GM12878 (cell line): ENCODE data around the gene ATP2C1. TPM values are rescaled to one million over a fixed set of nuclear protein-coding genes. Genes with fewer than 3 reads are reported as not detected.
A peak's percentile ranks its signal among the peaks of the same experiment; 100 is the strongest.

Experiments
- CHD2 ChIP-seq: IDR thresholded peaks from 2 replicates; pipeline ENCODE4 v1.6.1; 2011; ENCODE audit warnings: low read depth, low read length, improper control_type of control experiment, borderline replicate concordance
- EGR1 ChIP-seq, 2 experiments: IDR thresholded peaks; 1 replicate in 1 of 2; 2 replicates in 1 of 2; pipeline ENCODE4 v1.6.1; 2011 to 2012; ENCODE audit warnings: low read depth in 2 of 2, low read length in 2 of 2, borderline replicate concordance in 1 of 2, mild to moderate bottlenecking in 1 of 2, moderate library complexity in 1 of 2
- EP300 ChIP-seq, 2 experiments: fragments of 150-350 bp in 1 of 2; IDR thresholded peaks; 2 replicates each; pipeline ENCODE4 v1.6.1; 2011 to 2012; ENCODE audit warnings: low read depth in 2 of 2, low read length in 2 of 2, borderline replicate concordance in 1 of 2, improper control_type of control experiment in 1 of 2, inconsistent platforms in 1 of 2; ENCODE audit not compliant: control insufficient read depth in 1 of 2
- ETV6 ChIP-seq, 2 experiments: fragments of 450-650 bp in 1 of 2; IDR thresholded peaks in 1 of 2; conservative IDR thresholded peaks in 1 of 2; 2 replicates each; pipeline ENCODE4 v1.6.1; 2014; ENCODE audit warnings: antibody characterized with exemption in 1 of 2, borderline replicate concordance in 1 of 2, low read depth in 1 of 2, mild to moderate bottlenecking in 1 of 2, moderate library complexity in 1 of 2
- HDAC6 ChIP-seq: fragments of 200-600 bp; sonication (generic); IDR thresholded peaks from one replicate; pipeline ENCODE4 v1.8.0; 2017; ENCODE audit warnings: antibody characterized with exemption; ENCODE audit not compliant: unreplicated experiment
- JUND ChIP-seq: IDR thresholded peaks from 2 replicates; pipeline ENCODE4 v1.6.1; 2012; ENCODE audit warnings: low read depth, mild to moderate bottlenecking, low read length, improper control_type of control experiment, moderate library complexity
- MXI1 ChIP-seq: fragments of 150-350 bp; IDR thresholded peaks from 2 replicates; pipeline ENCODE4 v1.6.1; 2011; ENCODE audit warnings: low read depth, mild to moderate bottlenecking, inconsistent platforms, low read length, improper control_type of control experiment
- PML ChIP-seq: IDR thresholded peaks from 2 replicates; pipeline ENCODE4 v1.6.1; 2012; ENCODE audit warnings: low read length, inconsistent platforms
- RAD21 ChIP-seq: IDR thresholded peaks from 2 replicates; pipeline ENCODE4 v1.6.1; 2011; ENCODE audit warnings: mild to moderate bottlenecking, low read depth, low read length, moderate library complexity; ENCODE audit not compliant: insufficient read depth
- RELA ChIP-seq: fragments of 450-650 bp; IDR thresholded peaks from 2 replicates; pipeline ENCODE4 v1.8.0; 2014; ENCODE audit warnings: borderline replicate concordance; ENCODE audit not compliant: partially characterized antibody
- RFX5 ChIP-seq: IDR thresholded peaks from 2 replicates; pipeline ENCODE4 v1.6.1; 2011; ENCODE audit warnings: low read depth, low read length, improper control_type of control experiment
- SMAD1 ChIP-seq: fragments of 450-650 bp; IDR thresholded peaks from 2 replicates; pipeline ENCODE4 v1.6.1; 2018; ENCODE audit warnings: mild to moderate bottlenecking, low read depth; ENCODE audit not compliant: partially characterized antibody
- SMAD5 ChIP-seq: IDR thresholded peaks from 2 replicates; pipeline ENCODE4 v1.6.1; 2016; ENCODE audit warnings: antibody characterized with exemption, low read depth
- SREBF2 ChIP-seq: IDR thresholded peaks from 2 replicates; pipeline ENCODE4 v1.6.1; 2012; ENCODE audit warnings: mild to moderate bottlenecking, low read length
- TAF1 ChIP-seq: IDR thresholded peaks from 2 replicates; pipeline ENCODE4 v1.6.1; 2011; ENCODE audit warnings: mild to moderate bottlenecking, low read depth, low read length, borderline replicate concordance
- TBL1XR1 ChIP-seq: IDR thresholded peaks from 2 replicates; pipeline ENCODE4 v1.6.1; 2012; ENCODE audit warnings: low read depth, low read length, improper control_type of control experiment
- TCF7 ChIP-seq: IDR thresholded peaks from 2 replicates; pipeline ENCODE4 v1.6.1; 2014; ENCODE audit warnings: antibody characterized with exemption, borderline replicate concordance
- ZNF207 ChIP-seq: fragments of 450-650 bp; IDR thresholded peaks from 2 replicates; pipeline ENCODE4 v1.6.1; 2014; ENCODE audit warnings: antibody characterized with exemption, mild to moderate bottlenecking, borderline replicate concordance
- ZNF217 ChIP-seq: fragments of 450-650 bp; IDR thresholded peaks from 2 replicates; pipeline ENCODE4 v1.6.1; 2017; ENCODE audit warnings: antibody characterized with exemption, mild to moderate bottlenecking
- ZNF24 ChIP-seq: fragments of 450-650 bp; IDR thresholded peaks from 2 replicates; pipeline ENCODE4 v1.6.1; 2017; ENCODE audit warnings: antibody characterized with exemption, mild to moderate bottlenecking
- ZNF384 ChIP-seq: IDR thresholded peaks from 2 replicates; pipeline ENCODE4 v1.6.1; 2012; ENCODE audit warnings: low read depth, mild to moderate bottlenecking, low read length, improper control_type of control experiment, borderline replicate concordance
- polyA plus RNA-seq, 11 experiments: library from polyadenylated mRNA; depleted of rRNA in 4 of 11; unstranded in 6 of 11; stranded (reverse) in 5 of 11; fragments of >200 nt; fragmentation: Nextera tagmentation in 4 of 11; fragmentation: Illumina TruSeq in 1 of 11; extraction: Ambion mirVana in 4 of 11; extraction: Trizol in 1 of 11; gene quantifications; 1 replicate in 1 of 11; 2 replicates in 10 of 11; pipeline versions ENCODE4 v1.2.1 to v1.2.3, GENCODE V29; 2011 to 2016; ENCODE audit warnings: inconsistent platforms in 2 of 11, missing spikeins in 2 of 11, low read depth in 1 of 11
- total RNA-seq, 4 experiments: library from RNA; depleted of rRNA in 3 of 4; stranded (reverse); fragments of >200 nt in 3 of 4; fragmentation: Illumina TruSeq in 1 of 4; extraction: Trizol in 1 of 4; gene quantifications; 2 replicates each; pipeline versions ENCODE4 v1.2.1 to v1.2.3, GENCODE V29; 2013 to 2021
- TF ChIP-seq, protein P1 (sequence below): fragments of 450-650 bp; IDR thresholded peaks from 2 replicates; pipeline ENCODE4 v1.6.1; 2017; ENCODE audit warnings: mild to moderate bottlenecking, moderate library complexity
- TF ChIP-seq, protein P2 (sequence below): fragments of 450-650 bp; formaldehyde crosslinking; IDR thresholded peaks from 2 replicates; pipeline ENCODE4 v1.5.0; 2022; ENCODE audit warnings: mild to moderate bottlenecking, missing genetic modification characterization

Gene ATP2C1
- total and polyA plus RNA-seq, 10 of the 15 experiments (the other 5 are each of a cell fraction or from before 2014, with no cell fraction given): 20.6 to 116 (median 55.1) TPM

DNA sequence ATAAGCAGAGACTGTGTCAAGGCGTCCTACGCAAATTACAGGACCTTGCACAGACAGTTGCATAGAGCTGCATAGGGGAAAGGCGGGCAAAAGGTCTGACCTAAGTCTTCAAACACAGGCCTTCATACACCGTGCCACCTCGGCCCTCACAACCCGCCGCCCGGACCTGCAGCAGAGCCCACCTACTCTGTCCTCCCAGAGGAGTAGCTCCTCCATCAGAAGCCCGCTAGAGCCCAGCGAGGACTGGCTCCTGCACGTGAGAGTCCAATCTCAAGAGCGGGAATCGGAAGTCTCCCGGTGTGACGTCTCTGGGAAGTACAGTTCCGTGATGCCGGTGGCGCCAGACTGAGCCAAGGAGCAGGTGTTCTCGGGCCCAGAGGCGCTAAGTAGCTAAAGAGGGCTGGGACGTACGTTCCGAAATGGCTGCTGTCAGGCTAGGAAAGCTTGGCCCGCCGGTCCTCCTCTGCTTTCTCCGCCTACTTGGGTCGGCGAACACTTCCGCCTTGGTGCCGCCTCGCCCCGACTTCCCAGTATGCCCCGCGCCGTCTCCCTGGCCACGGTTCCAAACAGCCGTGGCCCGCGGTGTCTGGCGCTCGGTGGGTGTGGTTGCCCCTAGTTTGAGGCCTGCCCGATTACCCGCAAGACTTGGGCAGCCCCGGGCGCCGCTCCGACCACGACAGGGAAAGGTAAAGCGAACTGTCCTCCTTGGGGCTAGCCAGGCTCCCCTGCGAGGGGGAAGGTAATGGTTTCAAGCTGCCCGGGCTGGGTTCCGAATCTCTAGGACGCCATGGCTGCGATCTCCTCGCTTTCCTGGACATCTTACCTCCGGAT, 132.7 kb downstream of the ATP2C1 start, which contains the start of the genes ASTE1 and NEK11 (continued):
- TF ChIP-seq SMAD5: peak; percentile 79
- no peak for TF ChIP-seq ZNF207
- TF ChIP-seq ZNF24: no peak
- no peak for TF ChIP-seq TCF7
- no peak for TF ChIP-seq RELA
- no peak for TF ChIP-seq ETV6 (conservative IDR thresholded peaks at IDR 0.05 in 1 of 2, IDR thresholded peaks at IDR 0.05 in 1 of 2; ENCODE audit: borderline replicate concordance in 1 of 2, low read depth in 1 of 2)
- TF ChIP-seq ZNF217: no peak
- peak; percentile 86; the same call in 1 of the 2 replicates for TF ChIP-seq PML
- TF ChIP-seq EGR1 (IDR thresholded peaks at IDR 0.05; ENCODE audit: borderline replicate concordance in 1 of 2, low read depth in 2 of 2, low read length in 2 of 2): peak in 1 of 2 experiments; percentile 34; a peak in 1 of 3 replicates
- TF ChIP-seq TBL1XR1: no peak
- TF ChIP-seq RAD21: no peak
- TF ChIP-seq, protein P1, sequence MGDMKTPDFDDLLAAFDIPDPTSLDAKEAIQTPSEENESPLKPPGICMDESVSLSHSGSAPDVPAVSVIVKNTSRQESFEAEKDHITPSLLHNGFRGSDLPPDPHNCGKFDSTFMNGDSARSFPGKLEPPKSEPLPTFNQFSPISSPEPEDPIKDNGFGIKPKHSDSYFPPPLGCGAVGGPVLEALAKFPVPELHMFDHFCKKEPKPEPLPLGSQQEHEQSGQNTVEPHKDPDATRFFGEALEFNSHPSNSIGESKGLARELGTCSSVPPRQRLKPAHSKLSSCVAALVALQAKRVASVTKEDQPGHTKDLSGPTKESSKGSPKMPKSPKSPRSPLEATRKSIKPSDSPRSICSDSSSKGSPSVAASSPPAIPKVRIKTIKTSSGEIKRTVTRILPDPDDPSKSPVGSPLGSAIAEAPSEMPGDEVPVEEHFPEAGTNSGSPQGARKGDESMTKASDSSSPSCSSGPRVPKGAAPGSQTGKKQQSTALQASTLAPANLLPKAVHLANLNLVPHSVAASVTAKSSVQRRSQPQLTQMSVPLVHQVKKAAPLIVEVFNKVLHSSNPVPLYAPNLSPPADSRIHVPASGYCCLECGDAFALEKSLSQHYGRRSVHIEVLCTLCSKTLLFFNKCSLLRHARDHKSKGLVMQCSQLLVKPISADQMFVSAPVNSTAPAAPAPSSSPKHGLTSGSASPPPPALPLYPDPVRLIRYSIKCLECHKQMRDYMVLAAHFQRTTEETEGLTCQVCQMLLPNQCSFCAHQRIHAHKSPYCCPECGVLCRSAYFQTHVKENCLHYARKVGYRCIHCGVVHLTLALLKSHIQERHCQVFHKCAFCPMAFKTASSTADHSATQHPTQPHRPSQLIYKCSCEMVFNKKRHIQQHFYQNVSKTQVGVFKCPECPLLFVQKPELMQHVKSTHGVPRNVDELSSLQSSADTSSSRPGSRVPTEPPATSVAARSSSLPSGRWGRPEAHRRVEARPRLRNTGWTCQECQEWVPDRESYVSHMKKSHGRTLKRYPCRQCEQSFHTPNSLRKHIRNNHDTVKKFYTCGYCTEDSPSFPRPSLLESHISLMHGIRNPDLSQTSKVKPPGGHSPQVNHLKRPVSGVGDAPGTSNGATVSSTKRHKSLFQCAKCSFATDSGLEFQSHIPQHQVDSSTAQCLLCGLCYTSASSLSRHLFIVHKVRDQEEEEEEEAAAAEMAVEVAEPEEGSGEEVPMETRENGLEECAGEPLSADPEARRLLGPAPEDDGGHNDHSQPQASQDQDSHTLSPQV: no peak
- TF ChIP-seq, protein P2, sequence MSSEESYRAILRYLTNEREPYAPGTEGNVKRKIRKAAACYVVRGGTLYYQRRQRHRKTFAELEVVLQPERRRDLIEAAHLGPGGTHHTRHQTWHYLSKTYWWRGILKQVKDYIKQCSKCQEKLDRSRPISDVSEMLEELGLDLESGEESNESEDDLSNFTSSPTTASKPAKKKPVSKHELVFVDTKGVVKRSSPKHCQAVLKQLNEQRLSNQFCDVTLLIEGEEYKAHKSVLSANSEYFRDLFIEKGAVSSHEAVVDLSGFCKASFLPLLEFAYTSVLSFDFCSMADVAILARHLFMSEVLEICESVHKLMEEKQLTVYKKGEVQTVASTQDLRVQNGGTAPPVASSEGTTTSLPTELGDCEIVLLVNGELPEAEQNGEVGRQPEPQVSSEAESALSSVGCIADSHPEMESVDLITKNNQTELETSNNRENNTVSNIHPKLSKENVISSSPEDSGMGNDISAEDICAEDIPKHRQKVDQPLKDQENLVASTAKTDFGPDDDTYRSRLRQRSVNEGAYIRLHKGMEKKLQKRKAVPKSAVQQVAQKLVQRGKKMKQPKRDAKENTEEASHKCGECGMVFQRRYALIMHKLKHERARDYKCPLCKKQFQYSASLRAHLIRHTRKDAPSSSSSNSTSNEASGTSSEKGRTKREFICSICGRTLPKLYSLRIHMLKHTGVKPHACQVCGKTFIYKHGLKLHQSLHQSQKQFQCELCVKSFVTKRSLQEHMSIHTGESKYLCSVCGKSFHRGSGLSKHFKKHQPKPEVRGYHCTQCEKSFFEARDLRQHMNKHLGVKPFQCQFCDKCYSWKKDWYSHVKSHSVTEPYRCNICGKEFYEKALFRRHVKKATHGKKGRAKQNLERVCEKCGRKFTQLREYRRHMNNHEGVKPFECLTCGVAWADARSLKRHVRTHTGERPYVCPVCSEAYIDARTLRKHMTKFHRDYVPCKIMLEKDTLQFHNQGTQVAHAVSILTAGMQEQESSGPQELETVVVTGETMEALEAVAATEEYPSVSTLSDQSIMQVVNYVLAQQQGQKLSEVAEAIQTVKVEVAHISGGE (CRISPR knock-in tag): no peak
- TF ChIP-seq MXI1: peak; percentile 90
- TF ChIP-seq SREBF2: no peak
- peak; percentile 82; the same call in 1 of the 2 replicates for TF ChIP-seq TAF1
- TF ChIP-seq JUND: no peak
- no peak for TF ChIP-seq SMAD1
- TF ChIP-seq EP300 (IDR thresholded peaks at IDR 0.05; ENCODE audit: borderline replicate concordance in 1 of 2, control insufficient read depth in 1 of 2, low read depth in 2 of 2, low read length in 2 of 2): no peak
- no peak for TF ChIP-seq ZNF384
- TF ChIP-seq RFX5: no peak
- TF ChIP-seq CHD2: peak; percentile 54; the same call in 1 of the 2 replicates
- no peak for TF ChIP-seq HDAC6
